K562 (cell line): ENCODE results near the gene HLCS.
A peak's percentile ranks its signal among the peaks of the same experiment; 100 is the strongest.

Source experiments
- CEBPZ ChIP-seq: fragments of 150-350 bp; IDR thresholded peaks from 2 replicates; pipeline ENCODE4 v1.6.1; 2014; ENCODE audit warnings: low read depth, mild to moderate bottlenecking, low read length, borderline replicate concordance
- CREB1 ChIP-seq, 2 experiments: sonication (generic) in 1 of 2; formaldehyde crosslinking in 1 of 2; IDR thresholded peaks; 2 replicates each; pipeline versions ENCODE4 v1.6.1 to v1.8.0; 2012 to 2022; ENCODE audit warnings: inconsistent platforms in 1 of 2, mild to moderate bottlenecking in 1 of 2, missing genetic modification reagents in 1 of 2, moderate library complexity in 1 of 2
- CTCF ChIP-seq, 3 experiments: IDR thresholded peaks in 2 of 3; conservative IDR thresholded peaks in 1 of 3; 2 replicates each; pipeline ENCODE4 v1.5.1; 2011 to 2012; ENCODE audit warnings: low read length in 3 of 3, mild to moderate bottlenecking in 3 of 3, control low read depth in 2 of 3, improper control_type of control experiment in 1 of 3, inconsistent platforms in 1 of 3, low read depth in 1 of 3, mixed read lengths in 1 of 3, moderate library complexity in 1 of 3; ENCODE audit not compliant: insufficient read depth in 2 of 3
- FOXA1 ChIP-seq: fragments of 450-650 bp; IDR thresholded peaks from 2 replicates; pipeline ENCODE4 v1.6.1; 2016; ENCODE audit warnings: mild to moderate bottlenecking, borderline replicate concordance
- FOXK1 ChIP-seq: sonication (generic); formaldehyde crosslinking; IDR thresholded peaks from 2 replicates; pipeline ENCODE4 v1.8.0; 2022; ENCODE audit warnings: missing genetic modification reagents, mild to moderate bottlenecking, borderline replicate concordance
- JUN ChIP-seq, 2 experiments: sonication (generic) in 1 of 2; formaldehyde crosslinking in 1 of 2; IDR thresholded peaks; 2 replicates each; pipeline versions ENCODE4 v1.6.1 to v1.8.0; 2012 to 2022; ENCODE audit warnings: borderline replicate concordance in 2 of 2, mild to moderate bottlenecking in 2 of 2, improper control_type of control experiment in 1 of 2, low read depth in 1 of 2, low read length in 1 of 2, missing genetic modification reagents in 1 of 2
- KDM5B ChIP-seq: fragments of 200-600 bp; sonication (generic); IDR thresholded peaks from 2 replicates; pipeline ENCODE4 v1.6.1; 2012; ENCODE audit warnings: low read depth, mild to moderate bottlenecking, moderate library complexity, low read length, control low read depth, inconsistent platforms; ENCODE audit not compliant: insufficient replicate concordance
- KLF1 ChIP-seq: fragments of 450-650 bp; IDR thresholded peaks from 2 replicates; pipeline ENCODE4 v1.6.1; 2016; ENCODE audit warnings: missing genetic modification characterization, missing compliant biosample characterization
- SRF ChIP-seq, 2 experiments: fragments of 250-450, 450-650 bp in 1 of 2; sonication (Bioruptor Pico) in 1 of 2; sonication (generic) in 1 of 2; formaldehyde crosslinking; IDR thresholded peaks; 2 replicates each; pipeline versions ENCODE4 v1.5.0 to v1.5.1; 2020 to 2022; ENCODE audit warnings: mild to moderate bottlenecking in 1 of 2, missing genetic modification reagents in 1 of 2
- TAF15 ChIP-seq: fragments of 200-400 bp; formaldehyde crosslinking; IDR thresholded peaks from 2 replicates; pipeline ENCODE4 v1.6.1; 2017; ENCODE audit warnings: mild to moderate bottlenecking, low read depth, low read length, moderate library complexity
- ZNF239 ChIP-seq: fragments of 250-450 bp; sonication (Bioruptor Pico); IDR thresholded peaks from 2 replicates; pipeline ENCODE4 v1.4.0; 2020; ENCODE audit warnings: mild to moderate bottlenecking
- TF ChIP-seq, protein P1 (sequence below): fragments of 250-450 bp; sonication (Bioruptor Pico); IDR thresholded peaks from 2 replicates; pipeline ENCODE4 v1.5.0; 2022; ENCODE audit warnings: mild to moderate bottlenecking
- TF ChIP-seq, protein P2 (sequence below), 2 experiments: fragments of 250-450 bp in 1 of 2; fragments of 450-650 bp in 1 of 2; sonication (Bioruptor Pico) in 1 of 2; IDR thresholded peaks; 2 replicates each; pipeline versions ENCODE4 v1.6.1 to v1.8.0; 2016 to 2021; ENCODE audit warnings: mild to moderate bottlenecking in 2 of 2, moderate library complexity in 2 of 2, missing compliant biosample characterization in 1 of 2, missing genetic modification characterization in 1 of 2

GRCh38 chr21:36976882-36977651 is 10.6 kb upstream of the HLCS start:
- TF ChIP-seq, protein P1, sequence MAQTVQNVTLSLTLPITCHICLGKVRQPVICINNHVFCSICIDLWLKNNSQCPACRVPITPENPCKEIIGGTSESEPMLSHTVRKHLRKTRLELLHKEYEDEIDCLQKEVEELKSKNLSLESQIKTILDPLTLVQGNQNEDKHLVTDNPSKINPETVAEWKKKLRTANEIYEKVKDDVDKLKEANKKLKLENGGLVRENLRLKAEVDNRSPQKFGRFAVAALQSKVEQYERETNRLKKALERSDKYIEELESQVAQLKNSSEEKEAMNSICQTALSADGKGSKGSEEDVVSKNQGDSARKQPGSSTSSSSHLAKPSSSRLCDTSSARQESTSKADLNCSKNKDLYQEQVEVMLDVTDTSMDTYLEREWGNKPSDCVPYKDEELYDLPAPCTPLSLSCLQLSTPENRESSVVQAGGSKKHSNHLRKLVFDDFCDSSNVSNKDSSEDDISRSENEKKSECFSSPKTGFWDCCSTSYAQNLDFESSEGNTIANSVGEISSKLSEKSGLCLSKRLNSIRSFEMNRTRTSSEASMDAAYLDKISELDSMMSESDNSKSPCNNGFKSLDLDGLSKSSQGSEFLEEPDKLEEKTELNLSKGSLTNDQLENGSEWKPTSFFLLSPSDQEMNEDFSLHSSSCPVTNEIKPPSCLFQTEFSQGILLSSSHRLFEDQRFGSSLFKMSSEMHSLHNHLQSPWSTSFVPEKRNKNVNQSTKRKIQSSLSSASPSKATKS = no peak
- TF ChIP-seq KLF1 (tag) (no peak), JUN (IDR thresholded peaks at IDR 0.05; ENCODE audit: borderline replicate concordance, low read depth, low read length) (no peak), JUN (CRISPR knock-in tag; IDR thresholded peaks at IDR 0.05; ENCODE audit: borderline replicate concordance) (no peak), CTCF (IDR thresholded peaks at IDR 0.05 in 2 of 3, conservative IDR thresholded peaks at IDR 0.05 in 1 of 3; ENCODE audit: insufficient read depth in 2 of 3, low read depth in 1 of 3, low read length in 3 of 3) (peak; percentile 98 to 100 (median 99)), FOXK1 (no peak), ZNF239 (no peak), SRF (CRISPR knock-in tag; IDR thresholded peaks at IDR 0.05) (peak in 1 of 2 experiments; percentile 47; a peak in 1 of 4 replicates), CREB1 (IDR thresholded peaks at IDR 0.05) (peak; percentile 46; the same call in 1 of the 2 replicates), CREB1 (CRISPR knock-in tag; IDR thresholded peaks at IDR 0.05) (peak; percentile 61), TAF15 (no peak), KDM5B (no peak), FOXA1 (no peak), CEBPZ (no peak)
- TF ChIP-seq, protein P2, sequence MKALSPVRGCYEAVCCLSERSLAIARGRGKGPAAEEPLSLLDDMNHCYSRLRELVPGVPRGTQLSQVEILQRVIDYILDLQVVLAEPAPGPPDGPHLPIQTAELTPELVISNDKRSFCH (CRISPR knock-in tag; IDR thresholded peaks at IDR 0.05) = no peak
- TF ChIP-seq, protein P2 (tag; IDR thresholded peaks at IDR 0.05) = no peak
